SKM-1 (cell line): ENCODE measurements around the gene SPRR4.

ENCODE experiments used
- DNase-seq: peaks from one replicate; lab custom pipeline; 2025; ENCODE audit not compliant: unreplicated experiment; lab: John Stamatoyannopoulos, UW

The SPRR4 gene

GRCh38 chr1:152970495-152970894, at the start of gene SPRR4:
Gene SPRR4, plus strand, starts transcription at chr1:152970648. Its CDS starts 1,243 bp downstream, at chr1:152971891.
- no peak for DNase-seq

GRCh38 chr1:152924191-152924590, 46.3 kb upstream of the SPRR4 start:
- DNase-seq, result no peak

GRCh38 chr1:152926091-152926490, 44.4 kb upstream of the SPRR4 start:
- no peak for DNase-seq

- DNase-seq, result no peak
These were observed 41.8 kb upstream of the SPRR4 start for GRCh38 chr1:152928671-152929070.

- DNase-seq, result no peak
These were observed 38.2 kb upstream of the SPRR4 start for GRCh38 chr1:152932170-152932811.

GRCh38 chr1:152933196-152933595, 37.3 kb upstream of the SPRR4 start:
- no peak for DNase-seq

- no peak for DNase-seq
These were observed 29.8 kb upstream of the SPRR4 start for GRCh38 chr1:152940614-152941013.

- no peak for DNase-seq
These were observed 29.3 kb upstream of the SPRR4 start for GRCh38 chr1:152941037-152941711.

- no peak for DNase-seq
These were observed 28.3 kb upstream of the SPRR4 start for GRCh38 chr1:152942161-152942560.

- no peak for DNase-seq
These were observed 24.2 kb upstream of the SPRR4 start for GRCh38 chr1:152946248-152946647.

GRCh38 chr1:152946651-152947256, 23.7 kb upstream of the SPRR4 start, which contains the start of gene SPRR5:
Gene SPRR5, plus strand, starts transcription at chr1:152947206. Its CDS starts 1,349 bp downstream, at chr1:152948555.
- no peak for DNase-seq

- no peak for DNase-seq
These were observed 18.7 kb upstream of the SPRR4 start for GRCh38 chr1:152951711-152952110.

GRCh38 chr1:152953761-152954160, 16.7 kb upstream of the SPRR4 start:
- DNase-seq, result no peak

GRCh38 chr1:152954436-152954835, 16.0 kb upstream of the SPRR4 start:
- DNase-seq, result no peak

- no peak for DNase-seq
These were observed 12.9 kb upstream of the SPRR4 start for GRCh38 chr1:152957561-152957960.

GRCh38 chr1:152959273-152959672, 11.2 kb upstream of the SPRR4 start:
- DNase-seq, result no peak

GRCh38 chr1:152959801-152960451, 10.5 kb upstream of the SPRR4 start:
- DNase-seq, result no peak

GRCh38 chr1:152960452-152961044, 9.9 kb upstream of the SPRR4 start:
- no peak for DNase-seq

GRCh38 chr1:152961226-152961891, 9.1 kb upstream of the SPRR4 start:
- no peak for DNase-seq

GRCh38 chr1:152962876-152963415, 7.5 kb upstream of the SPRR4 start:
- no peak for DNase-seq

GRCh38 chr1:152964536-152964935, 5.9 kb upstream of the SPRR4 start:
- no peak for DNase-seq
